Brain microvascular endothelial cell (primary cell): Measurements from ENCODE around the gene ZNF544.

Experiments used
- DNase-seq: peaks from one replicate; pipeline ENCODE4 v3.0.0-alpha.2; 2020
- H3K27ac ChIP-seq: fragments of 250-450 bp; sonication (Bioruptor Pico); 2 replicates; pipeline ENCODE4 v1.5.1; 2020; ENCODE audit warnings: mild to moderate bottlenecking, moderate library complexity
- H3K27me3 ChIP-seq: fragments of 250-450 bp; sonication (Bioruptor Pico); replicated peaks from 2 replicates; pipeline ENCODE4 v1.5.1; 2020; ENCODE audit warnings: mild to moderate bottlenecking
- H3K36me3 ChIP-seq: fragments of 250-450 bp; sonication (Bioruptor Pico); replicated peaks from 2 replicates; pipeline ENCODE4 v1.5.1; 2020; ENCODE audit warnings: mild to moderate bottlenecking
- H3K4me3 ChIP-seq: 2 replicates; pipeline ENCODE4 v1.5.1; 2011; ENCODE audit warnings: low read depth, mild to moderate bottlenecking, control low read depth, low read length, moderate library complexity
- CTCF ChIP-seq: IDR thresholded peaks from 2 replicates; pipeline ENCODE4 v1.5.1; 2011; ENCODE audit warnings: low read depth, mild to moderate bottlenecking, moderate library complexity, low read length, control low read depth, inconsistent platforms; ENCODE audit errors: missing control alignments
- in situ Hi-C: cut with HindIII; loops from 2 replicates; pipeline ENCODE4 v1.10.0; 2017; ENCODE audit warnings: low sequenced_read_pairs, low pct_ligation_motif_present

ZNF544 gene

GRCh38 chr19:58279042-58279924, 50.6 kb downstream of the ZNF544 start:
- TF ChIP-seq CTCF, result peak; percentile 9
- H3K36me3 ChIP-seq, result no peaks in the 10 kb centered on the region
- peak overlapping the region; percentile 90 for H3K4me3 ChIP-seq
- DNase-seq, result peak; percentile 76
- peak overlapping the region; percentile 87 for H3K27ac ChIP-seq
- in situ Hi-C loops, result no loop called here
- H3K27me3 ChIP-seq, result no peaks in the 10 kb centered on the region

- no peak for DNase-seq
- Histone ChIP-seq H3K36me3 (no peaks in the 10 kb centered on the region), H3K27me3 (no peaks in the 10 kb centered on the region), H3K4me3 (peak overlapping the region; percentile 90), H3K27ac (no peak overlapping the region)
- no peak for TF ChIP-seq CTCF
- in situ Hi-C loops, result no loop called here
Observed at GRCh38 chr19:58279925-58280316, 51.2 kb downstream of the ZNF544 start.

- Histone ChIP-seq H3K36me3 (peaks cover 35% of the 10 kb centered on the region), H3K27ac (no peak overlapping the region), H3K4me3 (no peak overlapping the region), H3K27me3 (no peaks in the 10 kb centered on the region)
- in situ Hi-C loops, result no loop called here
- no peak for TF ChIP-seq CTCF
- DNase-seq, result no peak
Observed at GRCh38 chr19:58284199-58284598, 55.5 kb downstream of the ZNF544 start.

- Histone ChIP-seq H3K4me3 (no peak overlapping the region), H3K27ac (no peak overlapping the region), H3K36me3 (peaks cover 86% of the 10 kb centered on the region), H3K27me3 (no peaks in the 10 kb centered on the region)
- in situ Hi-C loops, result no loop called here
- no peak for TF ChIP-seq CTCF
- DNase-seq, result no peak
Observed at GRCh38 chr19:58291943-58292342, 63.2 kb downstream of the ZNF544 start.

GRCh38 chr19:58294743-58295374, 66.1 kb downstream of the ZNF544 start:
- no peaks in the 10 kb centered on the region for H3K27me3 ChIP-seq
- TF ChIP-seq CTCF, result no peak
- no peak overlapping the region for H3K27ac ChIP-seq
- in situ Hi-C loops, result no loop called here
- H3K4me3 ChIP-seq, result no peak overlapping the region
- DNase-seq, result no peak
- peaks cover 70% of the 10 kb centered on the region for H3K36me3 ChIP-seq
